ENCODE data around the gene NCMAP.
A peak's percentile ranks its signal among the peaks of the same experiment; 100 is the strongest.
"Not testable (repeated sequence)": the region's sequence is repeated elsewhere in the genome, so short reads cannot be mapped to it uniquely, and the experiment has no call there.

NCMAP gene

DNA sequence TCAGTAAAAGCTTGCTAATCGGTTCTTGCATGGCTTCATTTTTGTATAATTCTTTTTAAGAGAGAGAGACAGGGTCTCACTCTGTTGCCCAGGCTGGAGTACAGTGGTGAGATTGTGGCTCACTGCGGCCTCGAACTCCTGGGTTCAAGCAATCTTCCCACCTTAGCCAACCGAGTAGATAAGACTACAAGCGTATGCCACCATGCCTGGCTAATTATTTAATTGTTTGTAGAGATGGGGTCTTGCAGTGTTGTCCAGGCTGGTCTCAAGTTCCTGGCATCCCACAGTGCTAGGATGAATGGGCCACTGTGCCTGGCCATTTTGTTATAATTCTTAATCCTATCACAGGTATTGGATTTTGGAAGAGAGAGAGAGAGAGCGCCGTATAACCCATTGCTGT is 29.8 kb upstream of the NCMAP start:
- no peaks in the 10 kb centered on the region for H4K20me1 ChIP-seq (ENCODE audit: insufficient read depth, low read length)
- H3K4me2 ChIP-seq (ENCODE audit: low read length) = no peak overlapping the region
- no peak for TF ChIP-seq EZH2 (IDR thresholded peaks at IDR 0.05; ENCODE audit: borderline replicate concordance, low read length)
- TF ChIP-seq, protein P1, sequence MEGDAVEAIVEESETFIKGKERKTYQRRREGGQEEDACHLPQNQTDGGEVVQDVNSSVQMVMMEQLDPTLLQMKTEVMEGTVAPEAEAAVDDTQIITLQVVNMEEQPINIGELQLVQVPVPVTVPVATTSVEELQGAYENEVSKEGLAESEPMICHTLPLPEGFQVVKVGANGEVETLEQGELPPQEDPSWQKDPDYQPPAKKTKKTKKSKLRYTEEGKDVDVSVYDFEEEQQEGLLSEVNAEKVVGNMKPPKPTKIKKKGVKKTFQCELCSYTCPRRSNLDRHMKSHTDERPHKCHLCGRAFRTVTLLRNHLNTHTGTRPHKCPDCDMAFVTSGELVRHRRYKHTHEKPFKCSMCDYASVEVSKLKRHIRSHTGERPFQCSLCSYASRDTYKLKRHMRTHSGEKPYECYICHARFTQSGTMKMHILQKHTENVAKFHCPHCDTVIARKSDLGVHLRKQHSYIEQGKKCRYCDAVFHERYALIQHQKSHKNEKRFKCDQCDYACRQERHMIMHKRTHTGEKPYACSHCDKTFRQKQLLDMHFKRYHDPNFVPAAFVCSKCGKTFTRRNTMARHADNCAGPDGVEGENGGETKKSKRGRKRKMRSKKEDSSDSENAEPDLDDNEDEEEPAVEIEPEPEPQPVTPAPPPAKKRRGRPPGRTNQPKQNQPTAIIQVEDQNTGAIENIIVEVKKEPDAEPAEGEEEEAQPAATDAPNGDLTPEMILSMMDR (IDR thresholded peaks at IDR 0.05; ENCODE audit: low read length) = no peak
- H3K27me3 ChIP-seq (ENCODE audit: insufficient read depth, low read length) = no peaks in the 10 kb centered on the region
- no peaks in the 10 kb centered on the region for H3K9me3 ChIP-seq (ENCODE audit: low read length)
- H3K27ac ChIP-seq (ENCODE audit: low read depth, low read length, poor library complexity, severe bottlenecking) = no peak overlapping the region
- H3K9me2 ChIP-seq (ENCODE audit: low read depth, low read length) = no peaks in the 10 kb centered on the region
- no peak overlapping the region for H2AFZ ChIP-seq (ENCODE audit: low read length)
- H3K4me1 ChIP-seq (ENCODE audit: insufficient read depth, low read length, severe bottlenecking) = peaks cover 4% of the 10 kb centered on the region
- H3K4me3 ChIP-seq (ENCODE audit: low read depth, low read length, poor library complexity, severe bottlenecking) = no peak overlapping the region
- H3K36me3 ChIP-seq (ENCODE audit: insufficient read depth, low read length) = no peaks in the 10 kb centered on the region; the same call in 1 of the 2 replicates
- no peaks in the 10 kb centered on the region for H3K79me2 ChIP-seq (ENCODE audit: insufficient read depth, low read length)
- no peak overlapping the region for H3K9ac ChIP-seq (ENCODE audit: low read length)
- H3F3A ChIP-seq (ENCODE audit: insufficient read depth, low read length) = no peaks in the 10 kb centered on the region

DNA sequence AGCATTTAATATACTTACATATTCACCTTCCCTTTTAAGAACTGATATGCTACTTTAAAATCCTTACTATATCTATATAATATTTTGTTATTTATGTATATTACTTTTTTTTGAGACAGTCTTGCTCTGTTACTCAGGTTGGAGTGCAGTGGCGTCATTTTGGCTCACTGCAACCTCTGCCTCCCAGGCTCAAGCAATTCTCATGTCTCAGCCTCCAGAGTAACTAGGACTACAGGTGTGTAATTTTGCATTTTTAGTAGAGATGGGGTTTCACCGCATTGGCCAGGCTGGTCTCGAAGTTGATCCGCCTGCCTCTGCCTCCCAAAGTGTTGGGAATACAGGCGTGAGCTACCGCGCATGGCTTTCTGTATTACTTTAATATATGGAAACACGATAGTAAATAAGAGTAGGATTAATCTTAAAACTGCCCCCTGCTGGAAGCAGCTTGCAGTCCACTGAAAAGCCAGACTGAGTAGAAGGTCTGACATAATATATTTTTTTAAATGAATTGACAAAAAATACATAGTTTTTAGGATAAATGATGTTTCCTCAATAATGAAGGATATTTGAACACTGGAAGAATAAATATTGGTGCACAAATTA is 28.8 kb upstream of the NCMAP start:
- TF ChIP-seq, protein P1 (IDR thresholded peaks at IDR 0.05; ENCODE audit: low read length) = peak; percentile 64
- no peak for TF ChIP-seq EZH2 (IDR thresholded peaks at IDR 0.05; ENCODE audit: borderline replicate concordance, low read length)
- Histone ChIP-seq H2AFZ (ENCODE audit: low read length) (no peak overlapping the region), H3K9me2 (ENCODE audit: low read depth, low read length) (no peaks in the 10 kb centered on the region), H3K9ac (ENCODE audit: low read length) (no peak overlapping the region), H3K79me2 (ENCODE audit: insufficient read depth, low read length) (no peaks in the 10 kb centered on the region), H3K9me3 (ENCODE audit: low read length) (no peaks in the 10 kb centered on the region), H3K27me3 (ENCODE audit: insufficient read depth, low read length) (no peaks in the 10 kb centered on the region), H3K4me3 (ENCODE audit: low read depth, low read length, poor library complexity, severe bottlenecking) (no peak overlapping the region), H3K4me2 (ENCODE audit: low read length) (no peak overlapping the region), H3K27ac (ENCODE audit: low read depth, low read length, poor library complexity, severe bottlenecking) (no peak overlapping the region), H4K20me1 (ENCODE audit: insufficient read depth, low read length) (no peaks in the 10 kb centered on the region), H3K4me1 (ENCODE audit: insufficient read depth, low read length, severe bottlenecking) (peaks cover 4% of the 10 kb centered on the region), H3K36me3 (ENCODE audit: insufficient read depth, low read length) (no peaks in the 10 kb centered on the region), H3F3A (ENCODE audit: insufficient read depth, low read length) (0 out of 2 replicates have a peak, but pooled peaks cover 5% of the 10 kb centered on the region)

DNA sequence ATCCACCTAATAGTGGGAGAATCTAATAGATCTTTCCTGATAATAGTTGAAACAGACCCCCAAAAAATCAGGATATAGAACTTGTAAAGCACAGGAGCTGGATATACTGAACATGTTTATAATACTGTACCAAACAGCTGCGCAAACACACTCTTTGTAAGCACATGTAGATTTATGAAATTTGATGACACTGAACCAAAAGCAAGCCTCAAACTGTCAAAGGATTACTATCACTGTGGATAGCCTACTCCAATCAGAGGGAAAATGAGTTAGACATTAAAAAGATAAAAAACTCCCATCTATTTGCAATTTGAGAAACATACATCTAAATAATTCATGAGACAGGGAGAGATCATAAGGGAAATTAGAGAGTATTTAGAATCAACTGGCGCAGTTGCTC is 27.1 kb upstream of the NCMAP start:
- Histone ChIP-seq H2AFZ (ENCODE audit: low read length) (no peak overlapping the region), H3K79me2 (ENCODE audit: insufficient read depth, low read length) (no peaks in the 10 kb centered on the region), H3K4me1 (ENCODE audit: insufficient read depth, low read length, severe bottlenecking) (peaks cover 4% of the 10 kb centered on the region), H3K4me2 (ENCODE audit: low read length) (no peak overlapping the region), H3F3A (ENCODE audit: insufficient read depth, low read length) (0 out of 2 replicates have a peak, but pooled peaks cover 5% of the 10 kb centered on the region), H3K27me3 (ENCODE audit: insufficient read depth, low read length) (no peaks in the 10 kb centered on the region), H3K9ac (ENCODE audit: low read length) (no peak overlapping the region), H3K4me3 (ENCODE audit: low read depth, low read length, poor library complexity, severe bottlenecking) (no peak overlapping the region), H4K20me1 (ENCODE audit: insufficient read depth, low read length) (no peaks in the 10 kb centered on the region), H3K9me2 (ENCODE audit: low read depth, low read length) (no peaks in the 10 kb centered on the region), H3K27ac (ENCODE audit: low read depth, low read length, poor library complexity, severe bottlenecking) (no peak overlapping the region), H3K36me3 (ENCODE audit: insufficient read depth, low read length) (no peaks in the 10 kb centered on the region), H3K9me3 (ENCODE audit: low read length) (no peaks in the 10 kb centered on the region)
- TF ChIP-seq, protein P1 (IDR thresholded peaks at IDR 0.05; ENCODE audit: low read length) = no peak
- TF ChIP-seq EZH2 (IDR thresholded peaks at IDR 0.05; ENCODE audit: borderline replicate concordance, low read length) = no peak

DNA sequence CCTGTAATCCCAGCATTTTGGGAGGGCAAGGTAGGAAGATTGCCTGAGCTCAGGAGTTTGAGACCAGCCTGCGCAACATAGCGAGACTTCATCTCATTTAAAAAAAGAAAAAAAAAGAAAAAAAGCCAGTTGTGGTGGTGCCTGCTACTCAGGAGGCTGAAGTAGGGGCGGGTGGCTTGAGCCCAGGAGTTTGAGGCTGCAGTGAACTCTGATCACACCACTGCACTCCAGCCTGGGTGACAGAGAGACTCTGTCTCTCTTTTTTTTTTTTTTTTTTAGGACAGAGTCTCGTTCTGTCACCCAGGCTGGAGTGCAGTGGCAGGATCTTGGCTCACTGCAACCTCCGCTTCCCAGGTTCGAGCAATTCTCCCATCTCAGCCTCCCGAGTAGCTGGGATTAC is 26.6 kb upstream of the NCMAP start:
- H3K4me2 ChIP-seq (ENCODE audit: low read length); H3K27me3 ChIP-seq (ENCODE audit: insufficient read depth, low read length); H3K36me3 ChIP-seq (ENCODE audit: insufficient read depth, low read length); H3K9me2 ChIP-seq (ENCODE audit: low read depth, low read length); H3K27ac ChIP-seq (ENCODE audit: low read depth, low read length, poor library complexity, severe bottlenecking); H3K4me1 ChIP-seq (ENCODE audit: insufficient read depth, low read length, severe bottlenecking); H3K9me3 ChIP-seq (ENCODE audit: low read length); H3K79me2 ChIP-seq (ENCODE audit: insufficient read depth, low read length); H3F3A ChIP-seq (ENCODE audit: insufficient read depth, low read length); H3K9ac ChIP-seq (ENCODE audit: low read length); H4K20me1 ChIP-seq (ENCODE audit: insufficient read depth, low read length); H3K4me3 ChIP-seq (ENCODE audit: low read depth, low read length, poor library complexity, severe bottlenecking); H2AFZ ChIP-seq (ENCODE audit: low read length): not testable (repeated sequence)
